Measurements from ENCODE around the gene TPRG1.

DNA sequence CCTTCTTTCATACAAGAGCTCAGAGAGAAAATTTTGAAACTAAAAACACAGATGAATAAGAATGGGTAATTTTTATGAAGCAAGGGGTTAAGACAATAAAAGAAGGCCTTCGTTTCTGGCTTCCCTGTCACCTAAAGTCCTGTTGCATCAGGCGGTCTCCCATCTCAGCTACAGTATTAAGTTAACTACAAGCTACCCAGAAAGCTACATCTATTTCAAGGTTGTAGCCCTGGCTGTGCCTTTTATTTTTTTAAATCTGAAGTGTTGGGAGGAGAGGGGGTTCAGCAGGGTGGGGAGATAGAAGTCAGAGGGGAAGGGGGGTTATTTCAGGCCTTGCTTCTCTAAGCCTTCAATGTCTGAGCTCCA lies 183.3 kb downstream of the TPRG1 start:
- TF ChIP-seq FOXA1 (IDR thresholded peaks at IDR 0.05) (no peak), HNF4G (IDR thresholded peaks at IDR 0.05) (no peak), JUND (IDR thresholded peaks at IDR 0.05) (no peak), YY1 (IDR thresholded peaks at IDR 0.05) (no peak)
- TF ChIP-seq, protein P1, sequence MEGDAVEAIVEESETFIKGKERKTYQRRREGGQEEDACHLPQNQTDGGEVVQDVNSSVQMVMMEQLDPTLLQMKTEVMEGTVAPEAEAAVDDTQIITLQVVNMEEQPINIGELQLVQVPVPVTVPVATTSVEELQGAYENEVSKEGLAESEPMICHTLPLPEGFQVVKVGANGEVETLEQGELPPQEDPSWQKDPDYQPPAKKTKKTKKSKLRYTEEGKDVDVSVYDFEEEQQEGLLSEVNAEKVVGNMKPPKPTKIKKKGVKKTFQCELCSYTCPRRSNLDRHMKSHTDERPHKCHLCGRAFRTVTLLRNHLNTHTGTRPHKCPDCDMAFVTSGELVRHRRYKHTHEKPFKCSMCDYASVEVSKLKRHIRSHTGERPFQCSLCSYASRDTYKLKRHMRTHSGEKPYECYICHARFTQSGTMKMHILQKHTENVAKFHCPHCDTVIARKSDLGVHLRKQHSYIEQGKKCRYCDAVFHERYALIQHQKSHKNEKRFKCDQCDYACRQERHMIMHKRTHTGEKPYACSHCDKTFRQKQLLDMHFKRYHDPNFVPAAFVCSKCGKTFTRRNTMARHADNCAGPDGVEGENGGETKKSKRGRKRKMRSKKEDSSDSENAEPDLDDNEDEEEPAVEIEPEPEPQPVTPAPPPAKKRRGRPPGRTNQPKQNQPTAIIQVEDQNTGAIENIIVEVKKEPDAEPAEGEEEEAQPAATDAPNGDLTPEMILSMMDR (IDR thresholded peaks at IDR 0.05; ENCODE audit: low read depth, low read length, missing input control) = no peak
- TF ChIP-seq, protein P2, sequence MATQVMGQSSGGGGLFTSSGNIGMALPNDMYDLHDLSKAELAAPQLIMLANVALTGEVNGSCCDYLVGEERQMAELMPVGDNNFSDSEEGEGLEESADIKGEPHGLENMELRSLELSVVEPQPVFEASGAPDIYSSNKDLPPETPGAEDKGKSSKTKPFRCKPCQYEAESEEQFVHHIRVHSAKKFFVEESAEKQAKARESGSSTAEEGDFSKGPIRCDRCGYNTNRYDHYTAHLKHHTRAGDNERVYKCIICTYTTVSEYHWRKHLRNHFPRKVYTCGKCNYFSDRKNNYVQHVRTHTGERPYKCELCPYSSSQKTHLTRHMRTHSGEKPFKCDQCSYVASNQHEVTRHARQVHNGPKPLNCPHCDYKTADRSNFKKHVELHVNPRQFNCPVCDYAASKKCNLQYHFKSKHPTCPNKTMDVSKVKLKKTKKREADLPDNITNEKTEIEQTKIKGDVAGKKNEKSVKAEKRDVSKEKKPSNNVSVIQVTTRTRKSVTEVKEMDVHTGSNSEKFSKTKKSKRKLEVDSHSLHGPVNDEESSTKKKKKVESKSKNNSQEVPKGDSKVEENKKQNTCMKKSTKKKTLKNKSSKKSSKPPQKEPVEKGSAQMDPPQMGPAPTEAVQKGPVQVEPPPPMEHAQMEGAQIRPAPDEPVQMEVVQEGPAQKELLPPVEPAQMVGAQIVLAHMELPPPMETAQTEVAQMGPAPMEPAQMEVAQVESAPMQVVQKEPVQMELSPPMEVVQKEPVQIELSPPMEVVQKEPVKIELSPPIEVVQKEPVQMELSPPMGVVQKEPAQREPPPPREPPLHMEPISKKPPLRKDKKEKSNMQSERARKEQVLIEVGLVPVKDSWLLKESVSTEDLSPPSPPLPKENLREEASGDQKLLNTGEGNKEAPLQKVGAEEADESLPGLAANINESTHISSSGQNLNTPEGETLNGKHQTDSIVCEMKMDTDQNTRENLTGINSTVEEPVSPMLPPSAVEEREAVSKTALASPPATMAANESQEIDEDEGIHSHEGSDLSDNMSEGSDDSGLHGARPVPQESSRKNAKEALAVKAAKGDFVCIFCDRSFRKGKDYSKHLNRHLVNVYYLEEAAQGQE (IDR thresholded peaks at IDR 0.05) = no peak
- TF ChIP-seq, protein P3, sequence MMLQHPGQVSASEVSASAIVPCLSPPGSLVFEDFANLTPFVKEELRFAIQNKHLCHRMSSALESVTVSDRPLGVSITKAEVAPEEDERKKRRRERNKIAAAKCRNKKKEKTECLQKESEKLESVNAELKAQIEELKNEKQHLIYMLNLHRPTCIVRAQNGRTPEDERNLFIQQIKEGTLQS (IDR thresholded peaks at IDR 0.05) = no peak

Data from liver (tissue), 3 donors.